Stomach (tissue), 4 donors: ENCODE results near the gene ARL6IP5.

Experiments used
- EP300 ChIP-seq: sonication (generic); formaldehyde crosslinking; IDR thresholded peaks from one replicate; pipeline ENCODE4 v1.6.1; 2017; ENCODE audit warnings: antibody characterized with exemption
- POLR2A ChIP-seq, 4 donors: fragments of 450-650 bp; IDR thresholded peaks; one replicate each; pipeline ENCODE4 v1.6.1; 2016; ENCODE audit warnings: antibody characterized with exemption in 4 of 4, control low read depth in 2 of 4, mild to moderate bottlenecking in 1 of 4, moderate library complexity in 1 of 4
- POLR2AphosphoS5 ChIP-seq, 3 donors: sonication (generic); formaldehyde crosslinking; IDR thresholded peaks; one replicate each; pipeline ENCODE4 v1.6.1; 2016; ENCODE audit warnings: antibody characterized with exemption in 3 of 3
- TF ChIP-seq, protein P1 (sequence below), 7 experiments: fragments of 450-650 bp in 4 of 7; fragments of 200-600 bp in 3 of 7; sonication (generic) in 3 of 7; IDR thresholded peaks; one replicate each; pipeline ENCODE4 v1.5.1; 2016 to 2019; ENCODE audit warnings: antibody characterized with exemption in 7 of 7, control low read depth in 2 of 7, mild to moderate bottlenecking in 1 of 7

DNA sequence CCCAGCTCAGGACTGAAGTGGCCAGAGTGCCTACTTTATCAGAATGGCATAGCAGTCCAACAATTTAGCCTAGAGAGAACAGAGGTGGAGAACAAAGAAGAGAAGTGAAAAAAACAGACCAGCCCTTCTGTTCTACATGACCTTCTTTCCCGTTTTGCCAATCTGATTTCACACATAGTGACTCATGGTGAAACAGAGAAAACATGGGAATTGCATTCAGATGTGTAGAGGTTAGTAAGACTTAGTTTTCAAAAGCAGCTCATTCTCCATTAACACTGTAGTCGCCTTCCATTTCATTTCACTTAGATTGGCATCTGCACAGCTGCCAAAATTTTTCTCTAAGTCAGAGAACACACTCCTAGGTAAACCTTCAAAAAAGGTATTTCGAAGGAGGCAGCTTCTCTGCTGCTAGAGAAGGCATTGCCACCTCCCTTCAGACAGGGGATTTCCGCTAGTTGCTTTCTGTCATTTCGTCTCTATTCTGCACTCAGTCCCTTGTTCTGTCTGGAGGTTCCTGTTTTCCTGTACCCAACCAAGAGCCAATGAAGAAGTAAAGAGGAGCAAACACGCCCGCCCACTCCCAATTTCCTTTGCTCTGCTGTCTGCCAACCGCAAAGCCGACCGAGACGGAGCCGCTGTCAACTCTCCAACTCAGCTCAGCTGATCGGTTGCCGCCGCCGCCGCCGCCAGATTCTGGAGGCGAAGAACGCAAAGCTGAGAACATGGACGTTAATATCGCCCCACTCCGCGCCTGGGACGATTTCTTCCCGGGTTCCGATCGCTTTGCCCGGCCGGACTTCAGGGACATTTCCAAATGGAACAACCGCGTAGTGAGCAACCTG is at the start of gene ARL6IP5:
- TF ChIP-seq, protein P1, sequence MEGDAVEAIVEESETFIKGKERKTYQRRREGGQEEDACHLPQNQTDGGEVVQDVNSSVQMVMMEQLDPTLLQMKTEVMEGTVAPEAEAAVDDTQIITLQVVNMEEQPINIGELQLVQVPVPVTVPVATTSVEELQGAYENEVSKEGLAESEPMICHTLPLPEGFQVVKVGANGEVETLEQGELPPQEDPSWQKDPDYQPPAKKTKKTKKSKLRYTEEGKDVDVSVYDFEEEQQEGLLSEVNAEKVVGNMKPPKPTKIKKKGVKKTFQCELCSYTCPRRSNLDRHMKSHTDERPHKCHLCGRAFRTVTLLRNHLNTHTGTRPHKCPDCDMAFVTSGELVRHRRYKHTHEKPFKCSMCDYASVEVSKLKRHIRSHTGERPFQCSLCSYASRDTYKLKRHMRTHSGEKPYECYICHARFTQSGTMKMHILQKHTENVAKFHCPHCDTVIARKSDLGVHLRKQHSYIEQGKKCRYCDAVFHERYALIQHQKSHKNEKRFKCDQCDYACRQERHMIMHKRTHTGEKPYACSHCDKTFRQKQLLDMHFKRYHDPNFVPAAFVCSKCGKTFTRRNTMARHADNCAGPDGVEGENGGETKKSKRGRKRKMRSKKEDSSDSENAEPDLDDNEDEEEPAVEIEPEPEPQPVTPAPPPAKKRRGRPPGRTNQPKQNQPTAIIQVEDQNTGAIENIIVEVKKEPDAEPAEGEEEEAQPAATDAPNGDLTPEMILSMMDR (IDR thresholded peaks at IDR 0.05): no peak
- TF ChIP-seq POLR2A (IDR thresholded peaks at IDR 0.05) (peak in 1 of 4 donors; percentile 45), EP300 (no peak), POLR2AphosphoS5 (IDR thresholded peaks at IDR 0.05) (peak; percentile 64 to 86 (median 78))
